HG02938 (cell line): Measurements from ENCODE around the gene HMGCLL1.

Experiments
- ATAC-seq: cut with Tn5 transposase; IDR thresholded peaks from one replicate; pipeline ENCODE4 v1.9.1; 2021; ENCODE audit warnings: mild to moderate bottlenecking, moderate library complexity; ENCODE audit not compliant: unreplicated experiment

The HMGCLL1 gene

GRCh38 chr6:55447891-55448290, 131.1 kb downstream of the HMGCLL1 start:
- no peak for ATAC-seq

GRCh38 chr6:55445648-55446204, 133.3 kb downstream of the HMGCLL1 start:
- ATAC-seq = no peak

- ATAC-seq = no peak
Measured at GRCh38 chr6:55443238-55444134, 135.5 kb downstream of the HMGCLL1 start.

GRCh38 chr6:55438203-55438602, 140.8 kb downstream of the HMGCLL1 start:
- ATAC-seq = no peak

GRCh38 chr6:55437141-55437540, 141.9 kb downstream of the HMGCLL1 start:
- ATAC-seq = no peak

GRCh38 chr6:55433446-55434130, 145.4 kb downstream of the HMGCLL1 start:
- no peak for ATAC-seq

- ATAC-seq = no peak
Measured at GRCh38 chr6:55423933-55424332, 155.1 kb downstream of the HMGCLL1 start.

GRCh38 chr6:55410674-55411073, 168.3 kb downstream of the HMGCLL1 start:
- no peak for ATAC-seq

- no peak for ATAC-seq
Measured at GRCh38 chr6:55405474-55406235, 173.3 kb downstream of the HMGCLL1 start.

GRCh38 chr6:55399351-55399750, 179.6 kb downstream of the HMGCLL1 start:
- no peak for ATAC-seq

- ATAC-seq = no peak
Measured at GRCh38 chr6:55397986-55398385, 181.0 kb downstream of the HMGCLL1 start.

- ATAC-seq = no peak
Measured at GRCh38 chr6:55395871-55396270, 183.1 kb downstream of the HMGCLL1 start.

GRCh38 chr6:55388211-55388610, 190.8 kb downstream of the HMGCLL1 start:
- no peak for ATAC-seq
